Smooth muscle cell (in vitro differentiated cells): Measurements from ENCODE around the gene KIAA1958. TPM values are rescaled to one million over a fixed set of nuclear protein-coding genes. Genes with fewer than 3 reads are reported as not detected.

Experiments
- DNase-seq: peaks from one replicate; lab custom pipeline; 2025; ENCODE audit not compliant: unreplicated experiment; lab: John Stamatoyannopoulos, UW
- H2AFZ ChIP-seq: fragments of 200-600 bp; sonication (generic); 2 replicates; pipeline ENCODE4 v1.6.0; 2016; ENCODE audit warnings: antibody characterized with exemption, low read depth, mild to moderate bottlenecking
- H3F3A ChIP-seq: fragments of 200-600 bp; sonication (generic); 2 replicates; pipeline ENCODE4 v1.6.0; 2017; ENCODE audit warnings: antibody characterized with exemption, low read depth
- H3K27ac ChIP-seq: fragments of 200-600 bp; sonication (generic); 2 replicates; pipeline ENCODE4 v1.5.1; 2016; ENCODE audit warnings: low read depth, mild to moderate bottlenecking
- H3K27me3 ChIP-seq: fragments of 200-600 bp; sonication (generic); 2 replicates; pipeline ENCODE4 v1.6.1; 2016; ENCODE audit warnings: low read depth, mild to moderate bottlenecking
- H3K36me3 ChIP-seq: fragments of 200-600 bp; sonication (generic); 2 replicates; pipeline ENCODE4 v1.5.1; 2016; ENCODE audit warnings: low read depth
- H3K4me1 ChIP-seq: fragments of 200-600 bp; sonication (generic); 2 replicates; pipeline ENCODE4 v1.5.1; 2016; ENCODE audit warnings: low read depth
- H3K4me2 ChIP-seq: fragments of 200-600 bp; sonication (generic); 2 replicates; pipeline ENCODE4 v1.6.0; 2016; ENCODE audit warnings: mild to moderate bottlenecking
- H3K4me3 ChIP-seq: fragments of 200-600 bp; sonication (generic); 2 replicates; pipeline ENCODE4 v1.5.1; 2016; ENCODE audit warnings: mild to moderate bottlenecking
- H3K79me2 ChIP-seq: fragments of 200-600 bp; sonication (generic); 2 replicates; pipeline ENCODE4 v1.6.0; 2016; ENCODE audit warnings: low read depth, mild to moderate bottlenecking
- H3K9ac ChIP-seq: fragments of 200-600 bp; sonication (generic); 2 replicates; pipeline ENCODE4 v1.6.0; 2016; ENCODE audit warnings: low read depth
- H3K9me3 ChIP-seq: fragments of 200-600 bp; sonication (generic); replicated peaks from 2 replicates; pipeline ENCODE4 v1.5.1; 2016; ENCODE audit warnings: low read depth
- H4K20me1 ChIP-seq: fragments of 200-600 bp; sonication (generic); 2 replicates; pipeline ENCODE4 v1.6.0; 2016; ENCODE audit warnings: low read depth
- CTCF ChIP-seq: fragments of 200-600 bp; sonication (generic); IDR thresholded peaks from 2 replicates; pipeline ENCODE4 v1.5.1; 2017; ENCODE audit warnings: borderline replicate concordance, mild to moderate bottlenecking, antibody characterized with exemption; ENCODE audit not compliant: insufficient read depth, poor library complexity, severe bottlenecking
- whole genome bisulfite sequencing: methylation state at CpG from one replicate; pipeline ENCODE4 v1.1.7; 2016; ENCODE audit warnings: low lambda C conversion rate; 5-methylcytosine and 5-hydroxymethylcytosine counted together
- polyA plus RNA-seq: library from polyadenylated mRNA; unstranded; fragments of >200 nt; fragmentation: Nextera tagmentation; extraction: Ambion mirVana; gene quantifications from 2 replicates; pipeline ENCODE4 v1.2.1, GENCODE V29; 2016
- total RNA-seq: library from RNA; depleted of rRNA; stranded (reverse); fragments of >200 nt; gene quantifications from 2 replicates; pipeline ENCODE4 v1.2.3, GENCODE V29; 2014

The KIAA1958 gene
- total and polyA plus RNA-seq, 2 experiments from 2014 or later, result 1.1 to 1.8 TPM

- H3K27ac ChIP-seq, result no peak overlapping the region
- no peak overlapping the region for H3K9ac ChIP-seq
- H3K36me3 ChIP-seq, result no peaks in the 10 kb centered on the region
- no peak overlapping the region for H3K4me2 ChIP-seq
- DNase-seq, result no peak
- no peaks in the 10 kb centered on the region for H3F3A ChIP-seq
- H3K4me1 ChIP-seq, result peaks cover 8% of the 10 kb centered on the region
- no peak for TF ChIP-seq CTCF
- H3K79me2 ChIP-seq, result no peaks in the 10 kb centered on the region
- 100% methylated on average over 2 of the region's 2 CpGs for WGBS
- no peaks in the 10 kb centered on the region for H3K9me3 ChIP-seq
- no peak overlapping the region for H3K4me3 ChIP-seq
- H4K20me1 ChIP-seq, result no peaks in the 10 kb centered on the region
- H2AFZ ChIP-seq, result no peak overlapping the region
- no peaks in the 10 kb centered on the region for H3K27me3 ChIP-seq
These were observed 41.3 kb downstream of the KIAA1958 start for GRCh38 chr9:112527959-112528358.

- Histone ChIP-seq H3K27me3 (no peaks in the 10 kb centered on the region), H3K79me2 (no peaks in the 10 kb centered on the region), H3K9ac (no peak overlapping the region), H3K4me1 (peaks cover 8% of the 10 kb centered on the region), H3F3A (no peaks in the 10 kb centered on the region), H3K27ac (no peak overlapping the region), H3K36me3 (no peaks in the 10 kb centered on the region), H2AFZ (no peak overlapping the region), H4K20me1 (no peaks in the 10 kb centered on the region), H3K9me3 (no peaks in the 10 kb centered on the region), H3K4me3 (no peak overlapping the region), H3K4me2 (no peak overlapping the region)
- 96% methylated on average over 2 of the region's 2 CpGs for WGBS
- no peak for TF ChIP-seq CTCF
- no peak for DNase-seq
These were observed 42.7 kb downstream of the KIAA1958 start for GRCh38 chr9:112529316-112529715.

GRCh38 chr9:112530751-112531205 lies 44.2 kb downstream of the KIAA1958 start:
- Histone ChIP-seq H3K79me2 (no peaks in the 10 kb centered on the region), H3K36me3 (no peaks in the 10 kb centered on the region), H3K4me1 (peaks cover 8% of the 10 kb centered on the region), H3K27ac (no peak overlapping the region), H3K9ac (no peak overlapping the region), H3K27me3 (no peaks in the 10 kb centered on the region), H3F3A (no peaks in the 10 kb centered on the region), H3K4me2 (no peak overlapping the region), H4K20me1 (no peaks in the 10 kb centered on the region), H2AFZ (no peak overlapping the region), H3K4me3 (no peak overlapping the region), H3K9me3 (no peaks in the 10 kb centered on the region)
- 99% methylated on average over 6 of the region's 6 CpGs for WGBS
- no peak for TF ChIP-seq CTCF
- DNase-seq, result no peak

GRCh38 chr9:112531666-112532282 lies 45.1 kb downstream of the KIAA1958 start:
- Histone ChIP-seq H3K9ac (no peak overlapping the region), H3K36me3 (no peaks in the 10 kb centered on the region), H3K4me1 (peaks cover 8% of the 10 kb centered on the region), H3K9me3 (no peaks in the 10 kb centered on the region), H2AFZ (no peak overlapping the region), H3K4me2 (peak overlapping the region; percentile 25), H3F3A (no peaks in the 10 kb centered on the region), H3K27ac (peak overlapping the region; percentile 16), H3K27me3 (no peaks in the 10 kb centered on the region), H3K79me2 (no peaks in the 10 kb centered on the region), H4K20me1 (no peaks in the 10 kb centered on the region), H3K4me3 (no peak overlapping the region)
- DNase-seq, result no peak
- 86% methylated on average over 6 of the region's 6 CpGs for WGBS
- TF ChIP-seq CTCF, result no peak
